GM12874 (cell line): Measurements from ENCODE around the gene HELT.
A peak's percentile ranks its signal among the peaks of the same experiment; 100 is the strongest.

ENCODE experiments used
- CTCF ChIP-seq: IDR thresholded peaks from 2 replicates; pipeline ENCODE4 v1.5.1; 2011; ENCODE audit warnings: low read depth, mild to moderate bottlenecking, control low read depth, low read length, moderate library complexity; ENCODE audit not compliant: insufficient read depth

The HELT gene

GRCh38 chr4:185035284-185035683 lies 17.0 kb downstream of the HELT start:
- TF ChIP-seq CTCF = no peak

GRCh38 chr4:185036019-185036418 lies 17.7 kb downstream of the HELT start:
- TF ChIP-seq CTCF = no peak

- no peak for TF ChIP-seq CTCF
These were observed 18.6 kb downstream of the HELT start for GRCh38 chr4:185036842-185037241.

- TF ChIP-seq CTCF = peak; percentile 70
These were observed 21.4 kb downstream of the HELT start for GRCh38 chr4:185039508-185040273.

GRCh38 chr4:185040523-185040922 lies 22.2 kb downstream of the HELT start:
- TF ChIP-seq CTCF = no peak

- no peak for TF ChIP-seq CTCF
These were observed 35.5 kb downstream of the HELT start for GRCh38 chr4:185053746-185054145.

GRCh38 chr4:185054272-185054671 lies 36.0 kb downstream of the HELT start:
- TF ChIP-seq CTCF = no peak

- no peak for TF ChIP-seq CTCF
These were observed 36.6 kb downstream of the HELT start for GRCh38 chr4:185054886-185055285.
